HepG2 (cell line): ENCODE data around the gene DRC3. TPM values are rescaled to one million over a fixed set of nuclear protein-coding genes. Genes with fewer than 3 reads are reported as not detected.

Source experiments
- ARID2 ChIP-seq: sonication (generic); formaldehyde crosslinking; IDR thresholded peaks from 2 replicates; pipeline ENCODE4 v1.8.1; 2022; ENCODE audit warnings: mild to moderate bottlenecking, missing genetic modification reagents, borderline replicate concordance
- CHCHD3 ChIP-seq: sonication (generic); formaldehyde crosslinking; IDR thresholded peaks from 2 replicates; pipeline ENCODE4 v1.8.0; 2022; ENCODE audit warnings: mild to moderate bottlenecking, missing genetic modification reagents, moderate library complexity
- CHD4 ChIP-seq: fragments of 200-600 bp; sonication (generic); IDR thresholded peaks from 2 replicates; pipeline ENCODE4 v1.7.0; 2017; ENCODE audit warnings: mild to moderate bottlenecking, low read length, borderline replicate concordance
- NFRKB ChIP-seq: fragments of 450-650 bp; IDR thresholded peaks from 2 replicates; pipeline ENCODE4 v1.6.1; 2017
- POLR2G ChIP-seq: fragments of 200-400 bp; formaldehyde crosslinking; IDR thresholded peaks from 2 replicates; pipeline ENCODE4 v1.6.1; 2018; ENCODE audit warnings: mild to moderate bottlenecking, low read depth, low read length, moderate library complexity
- RELA ChIP-seq: sonication (generic); formaldehyde crosslinking; IDR thresholded peaks from 2 replicates; pipeline ENCODE4 v1.4.0; 2020; ENCODE audit warnings: missing genetic modification reagents
- SATB2 ChIP-seq: sonication (generic); formaldehyde crosslinking; IDR thresholded peaks from 2 replicates; pipeline ENCODE4 v1.5.0; 2020; ENCODE audit warnings: missing genetic modification reagents
- ZEB1 ChIP-seq: IDR thresholded peaks from 2 replicates; pipeline ENCODE4 v1.6.1; 2012; ENCODE audit warnings: mild to moderate bottlenecking, low read depth, inconsistent platforms; ENCODE audit not compliant: insufficient replicate concordance
- ZNF230 ChIP-seq: sonication (generic); formaldehyde crosslinking; IDR thresholded peaks from 2 replicates; pipeline ENCODE4 v1.4.0; 2020; ENCODE audit warnings: mild to moderate bottlenecking, missing genetic modification reagents
- ZNF296 ChIP-seq: sonication (generic); formaldehyde crosslinking; conservative IDR thresholded peaks from 2 replicates; pipeline ENCODE4 v1.5.0; 2020; ENCODE audit warnings: mild to moderate bottlenecking, missing genetic modification reagents
- ZNF550 ChIP-seq: sonication (generic); formaldehyde crosslinking; IDR thresholded peaks from 2 replicates; pipeline ENCODE4 v1.4.0; 2020; ENCODE audit warnings: mild to moderate bottlenecking, missing genetic modification reagents, borderline replicate concordance
- ZNF562 ChIP-seq: sonication (generic); formaldehyde crosslinking; IDR thresholded peaks from 2 replicates; pipeline ENCODE4 v1.8.0; 2022; ENCODE audit warnings: missing genetic modification reagents, borderline replicate concordance
- polyA plus RNA-seq, 8 experiments: library from polyadenylated mRNA; depleted of rRNA in 3 of 8; stranded (reverse) in 7 of 8; unstranded in 1 of 8; fragments of >200 nt; fragmentation: Illumina TruSeq in 4 of 8; extraction: Trizol in 4 of 8; gene quantifications; 2 replicates each; pipeline versions ENCODE4 v1.2.1 to v1.2.3, GENCODE V29; 2011 to 2016; ENCODE audit warnings: low read depth in 4 of 8, missing spikeins in 1 of 8, mixed read lengths in 1 of 8; ENCODE audit not compliant: insufficient read depth in 1 of 8
- total RNA-seq, 5 experiments: library from RNA; depleted of rRNA; stranded (reverse); fragments of >200 nt; fragmentation: Illumina TruSeq; extraction: Trizol; gene quantifications; 2 replicates each; pipeline ENCODE4 v1.2.3, GENCODE V29; 2016; ENCODE audit warnings: low read depth in 1 of 5
- TF ChIP-seq, protein P1 (sequence below): sonication (generic); formaldehyde crosslinking; IDR thresholded peaks from 2 replicates; pipeline ENCODE4 v1.4.0; 2020; ENCODE audit warnings: mild to moderate bottlenecking, missing genetic modification reagents, borderline replicate concordance
- TF ChIP-seq, protein P2 (sequence below): sonication (generic); formaldehyde crosslinking; IDR thresholded peaks from 2 replicates; pipeline ENCODE4 v1.4.0; 2020; ENCODE audit warnings: missing genetic modification reagents
- TF ChIP-seq, protein P3 (sequence below): sonication (generic); formaldehyde crosslinking; IDR thresholded peaks from 2 replicates; pipeline ENCODE4 v1.5.0; 2020; ENCODE audit warnings: missing genetic modification reagents
- TF ChIP-seq, protein P4 (sequence below): sonication (generic); formaldehyde crosslinking; conservative IDR thresholded peaks from 2 replicates; pipeline ENCODE4 v1.8.0; 2022; ENCODE audit warnings: mild to moderate bottlenecking, moderate library complexity, missing genetic modification reagents
- TF ChIP-seq, protein P5 (sequence below): sonication (generic); formaldehyde crosslinking; IDR thresholded peaks from 2 replicates; pipeline ENCODE4 v1.4.0; 2020; ENCODE audit warnings: low read depth, missing genetic modification reagents

DRC3 gene
- total and polyA plus RNA-seq, 2 of the 13 experiments (the other 11 are each of a cell fraction or from before 2014, with no cell fraction given) = 0.53 to 0.87 TPM

DNA sequence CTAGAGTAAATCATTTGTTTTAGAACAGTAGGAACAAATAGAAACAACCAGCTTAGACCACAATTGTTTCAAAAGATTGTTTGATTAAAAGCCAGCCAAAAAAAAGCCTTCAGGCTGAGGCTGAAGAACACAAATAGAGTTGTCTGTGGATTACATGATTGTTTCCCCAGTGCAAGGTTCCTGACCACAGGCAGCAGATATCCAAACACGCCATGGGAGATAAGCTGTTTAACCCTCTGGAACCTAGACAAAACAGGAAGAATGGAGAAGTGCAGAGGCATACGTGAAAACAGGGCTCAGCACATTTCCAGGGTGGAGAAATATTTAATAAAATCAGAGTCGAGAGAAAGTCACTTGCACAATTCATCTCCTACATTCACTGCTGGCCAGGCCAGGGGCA lies 45.3 kb downstream of the DRC3 start (continued):
- TF ChIP-seq, protein P1, sequence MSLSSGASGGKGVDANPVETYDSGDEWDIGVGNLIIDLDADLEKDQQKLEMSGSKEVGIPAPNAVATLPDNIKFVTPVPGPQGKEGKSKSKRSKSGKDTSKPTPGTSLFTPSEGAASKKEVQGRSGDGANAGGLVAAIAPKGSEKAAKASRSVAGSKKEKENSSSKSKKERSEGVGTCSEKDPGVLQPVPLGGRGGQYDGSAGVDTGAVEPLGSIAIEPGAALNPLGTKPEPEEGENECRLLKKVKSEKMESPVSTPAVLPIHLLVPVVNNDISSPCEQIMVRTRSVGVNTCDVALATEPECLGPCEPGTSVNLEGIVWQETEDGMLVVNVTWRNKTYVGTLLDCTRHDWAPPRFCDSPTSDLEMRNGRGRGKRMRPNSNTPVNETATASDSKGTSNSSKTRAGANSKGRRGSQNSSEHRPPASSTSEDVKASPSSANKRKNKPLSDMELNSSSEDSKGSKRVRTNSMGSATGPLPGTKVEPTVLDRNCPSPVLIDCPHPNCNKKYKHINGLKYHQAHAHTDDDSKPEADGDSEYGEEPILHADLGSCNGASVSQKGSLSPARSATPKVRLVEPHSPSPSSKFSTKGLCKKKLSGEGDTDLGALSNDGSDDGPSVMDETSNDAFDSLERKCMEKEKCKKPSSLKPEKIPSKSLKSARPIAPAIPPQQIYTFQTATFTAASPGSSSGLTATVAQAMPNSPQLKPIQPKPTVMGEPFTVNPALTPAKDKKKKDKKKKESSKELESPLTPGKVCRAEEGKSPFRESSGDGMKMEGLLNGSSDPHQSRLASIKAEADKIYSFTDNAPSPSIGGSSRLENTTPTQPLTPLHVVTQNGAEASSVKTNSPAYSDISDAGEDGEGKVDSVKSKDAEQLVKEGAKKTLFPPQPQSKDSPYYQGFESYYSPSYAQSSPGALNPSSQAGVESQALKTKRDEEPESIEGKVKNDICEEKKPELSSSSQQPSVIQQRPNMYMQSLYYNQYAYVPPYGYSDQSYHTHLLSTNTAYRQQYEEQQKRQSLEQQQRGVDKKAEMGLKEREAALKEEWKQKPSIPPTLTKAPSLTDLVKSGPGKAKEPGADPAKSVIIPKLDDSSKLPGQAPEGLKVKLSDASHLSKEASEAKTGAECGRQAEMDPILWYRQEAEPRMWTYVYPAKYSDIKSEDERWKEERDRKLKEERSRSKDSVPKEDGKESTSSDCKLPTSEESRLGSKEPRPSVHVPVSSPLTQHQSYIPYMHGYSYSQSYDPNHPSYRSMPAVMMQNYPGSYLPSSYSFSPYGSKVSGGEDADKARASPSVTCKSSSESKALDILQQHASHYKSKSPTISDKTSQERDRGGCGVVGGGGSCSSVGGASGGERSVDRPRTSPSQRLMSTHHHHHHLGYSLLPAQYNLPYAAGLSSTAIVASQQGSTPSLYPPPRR (CRISPR knock-in tag) = 0 out of 2 replicates have a peak, but pooled peaks have one; percentile 33
- TF ChIP-seq ARID2 (0 out of 2 replicates have a peak, but pooled peaks have one; percentile 41), SATB2 (CRISPR knock-in tag) (no peak), ZNF230 (CRISPR knock-in tag) (no peak), POLR2G (no peak), CHD4 (no peak), ZEB1 (no peak), ZNF562 (CRISPR knock-in tag) (no peak), ZNF550 (CRISPR knock-in tag) (no peak), RELA (CRISPR knock-in tag) (no peak), ZNF296 (CRISPR knock-in tag) (no peak), NFRKB (no peak), CHCHD3 (CRISPR knock-in tag) (no peak)
- TF ChIP-seq, protein P2, sequence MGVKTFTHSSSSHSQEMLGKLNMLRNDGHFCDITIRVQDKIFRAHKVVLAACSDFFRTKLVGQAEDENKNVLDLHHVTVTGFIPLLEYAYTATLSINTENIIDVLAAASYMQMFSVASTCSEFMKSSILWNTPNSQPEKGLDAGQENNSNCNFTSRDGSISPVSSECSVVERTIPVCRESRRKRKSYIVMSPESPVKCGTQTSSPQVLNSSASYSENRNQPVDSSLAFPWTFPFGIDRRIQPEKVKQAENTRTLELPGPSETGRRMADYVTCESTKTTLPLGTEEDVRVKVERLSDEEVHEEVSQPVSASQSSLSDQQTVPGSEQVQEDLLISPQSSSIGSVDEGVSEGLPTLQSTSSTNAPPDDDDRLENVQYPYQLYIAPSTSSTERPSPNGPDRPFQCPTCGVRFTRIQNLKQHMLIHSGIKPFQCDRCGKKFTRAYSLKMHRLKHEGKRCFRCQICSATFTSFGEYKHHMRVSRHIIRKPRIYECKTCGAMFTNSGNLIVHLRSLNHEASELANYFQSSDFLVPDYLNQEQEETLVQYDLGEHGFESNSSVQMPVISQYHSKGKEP = no peak
- TF ChIP-seq, protein P3, sequence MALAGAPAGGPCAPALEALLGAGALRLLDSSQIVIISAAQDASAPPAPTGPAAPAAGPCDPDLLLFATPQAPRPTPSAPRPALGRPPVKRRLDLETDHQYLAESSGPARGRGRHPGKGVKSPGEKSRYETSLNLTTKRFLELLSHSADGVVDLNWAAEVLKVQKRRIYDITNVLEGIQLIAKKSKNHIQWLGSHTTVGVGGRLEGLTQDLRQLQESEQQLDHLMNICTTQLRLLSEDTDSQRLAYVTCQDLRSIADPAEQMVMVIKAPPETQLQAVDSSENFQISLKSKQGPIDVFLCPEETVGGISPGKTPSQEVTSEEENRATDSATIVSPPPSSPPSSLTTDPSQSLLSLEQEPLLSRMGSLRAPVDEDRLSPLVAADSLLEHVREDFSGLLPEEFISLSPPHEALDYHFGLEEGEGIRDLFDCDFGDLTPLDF (CRISPR knock-in tag) = no peak
- TF ChIP-seq, protein P4, sequence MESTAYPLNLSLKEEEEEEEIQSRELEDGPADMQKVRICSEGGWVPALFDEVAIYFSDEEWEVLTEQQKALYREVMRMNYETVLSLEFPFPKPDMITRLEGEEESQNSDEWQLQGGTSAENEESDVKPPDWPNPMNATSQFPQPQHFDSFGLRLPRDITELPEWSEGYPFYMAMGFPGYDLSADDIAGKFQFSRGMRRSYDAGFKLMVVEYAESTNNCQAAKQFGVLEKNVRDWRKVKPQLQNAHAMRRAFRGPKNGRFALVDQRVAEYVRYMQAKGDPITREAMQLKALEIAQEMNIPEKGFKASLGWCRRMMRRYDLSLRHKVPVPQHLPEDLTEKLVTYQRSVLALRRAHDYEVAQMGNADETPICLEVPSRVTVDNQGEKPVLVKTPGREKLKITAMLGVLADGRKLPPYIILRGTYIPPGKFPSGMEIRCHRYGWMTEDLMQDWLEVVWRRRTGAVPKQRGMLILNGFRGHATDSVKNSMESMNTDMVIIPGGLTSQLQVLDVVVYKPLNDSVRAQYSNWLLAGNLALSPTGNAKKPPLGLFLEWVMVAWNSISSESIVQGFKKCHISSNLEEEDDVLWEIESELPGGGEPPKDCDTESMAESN (CRISPR knock-in tag) = 0 out of 2 replicates have a peak, but pooled peaks have one; percentile 63
- TF ChIP-seq, protein P5, sequence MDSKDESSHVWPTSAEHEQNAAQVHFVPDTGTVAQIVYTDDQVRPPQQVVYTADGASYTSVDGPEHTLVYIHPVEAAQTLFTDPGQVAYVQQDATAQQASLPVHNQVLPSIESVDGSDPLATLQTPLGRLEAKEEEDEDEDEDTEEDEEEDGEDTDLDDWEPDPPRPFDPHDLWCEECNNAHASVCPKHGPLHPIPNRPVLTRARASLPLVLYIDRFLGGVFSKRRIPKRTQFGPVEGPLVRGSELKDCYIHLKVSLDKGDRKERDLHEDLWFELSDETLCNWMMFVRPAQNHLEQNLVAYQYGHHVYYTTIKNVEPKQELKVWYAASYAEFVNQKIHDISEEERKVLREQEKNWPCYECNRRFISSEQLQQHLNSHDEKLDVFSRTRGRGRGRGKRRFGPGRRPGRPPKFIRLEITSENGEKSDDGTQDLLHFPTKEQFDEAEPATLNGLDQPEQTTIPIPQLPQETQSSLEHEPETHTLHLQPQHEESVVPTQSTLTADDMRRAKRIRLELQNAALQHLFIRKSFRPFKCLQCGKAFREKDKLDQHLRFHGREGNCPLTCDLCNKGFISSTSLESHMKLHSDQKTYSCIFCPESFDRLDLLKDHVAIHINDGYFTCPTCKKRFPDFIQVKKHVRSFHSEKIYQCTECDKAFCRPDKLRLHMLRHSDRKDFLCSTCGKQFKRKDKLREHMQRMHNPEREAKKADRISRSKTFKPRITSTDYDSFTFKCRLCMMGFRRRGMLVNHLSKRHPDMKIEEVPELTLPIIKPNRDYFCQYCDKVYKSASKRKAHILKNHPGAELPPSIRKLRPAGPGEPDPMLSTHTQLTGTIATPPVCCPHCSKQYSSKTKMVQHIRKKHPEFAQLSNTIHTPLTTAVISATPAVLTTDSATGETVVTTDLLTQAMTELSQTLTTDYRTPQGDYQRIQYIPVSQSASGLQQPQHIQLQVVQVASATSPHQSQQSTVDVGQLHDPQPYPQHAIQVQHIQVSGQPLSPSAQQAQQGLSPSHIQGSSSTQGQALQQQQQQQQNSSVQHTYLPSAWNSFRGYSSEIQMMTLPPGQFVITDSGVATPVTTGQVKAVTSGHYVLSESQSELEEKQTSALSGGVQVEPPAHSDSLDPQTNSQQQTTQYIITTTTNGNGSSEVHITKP (CRISPR knock-in tag) = no peak
